CD8-positive, alpha-beta memory T cell (primary cell): ENCODE data around the gene PCIF1. TPM values are rescaled to one million over a fixed set of nuclear protein-coding genes. Genes with fewer than 3 reads are reported as not detected.
"Not testable (repeated sequence)": the region's sequence is repeated elsewhere in the genome, so short reads cannot be mapped to it uniquely, and the experiment has no call there.

ENCODE experiments used
- CTCF ChIA-PET: fragments of 350-600 bp; sonication (Branson Sonifier 250); formaldehyde crosslinking; loops from one replicate; lab custom pipeline; 2021; ENCODE audit warnings: antibody characterized with exemption; lab: Charles Lee
- POLR2A ChIA-PET: fragments of 350-600 bp; sonication (Branson Sonifier 250); formaldehyde crosslinking; loops from one replicate; lab custom pipeline; 2021; ENCODE audit warnings: antibody characterized with exemption; lab: Charles Lee
- DNase-seq, 5 donors: peaks; one replicate each; pipeline versions ENCODE4 v3.0.0 to v3.0.0-alpha.2; 2020 to 2022; ENCODE audit warnings: mixed read lengths in 1 of 5
- H3K27ac ChIP-seq: one replicate; pipeline ENCODE4 v1.7.0; 2013; ENCODE audit warnings: low read depth, mild to moderate bottlenecking, low read length, moderate library complexity
- H3K27me3 ChIP-seq: 2 replicates; pipeline ENCODE4 v1.7.0; 2013; ENCODE audit warnings: low read length, mild to moderate bottlenecking; ENCODE audit not compliant: insufficient read depth, poor library complexity, severe bottlenecking
- H3K36me3 ChIP-seq: 2 replicates; pipeline ENCODE4 v1.7.0; 2013; ENCODE audit warnings: mild to moderate bottlenecking, low read length, moderate library complexity; ENCODE audit not compliant: insufficient read depth
- H3K4me1 ChIP-seq: 2 replicates; pipeline ENCODE4 v1.7.0; 2013; ENCODE audit warnings: mild to moderate bottlenecking, low read length, moderate library complexity; ENCODE audit not compliant: insufficient read depth
- H3K4me3 ChIP-seq: 2 replicates; pipeline ENCODE4 v1.7.0; 2013; ENCODE audit warnings: mild to moderate bottlenecking, low read length
- H3K9me3 ChIP-seq: 2 replicates; pipeline ENCODE4 v1.7.0; 2013; ENCODE audit warnings: mild to moderate bottlenecking, low read length
- H3K27ac Mint-ChIP-seq, 8 donors: one replicate each; pipeline ENCODE4 v1.8.0; 2020 to 2021; ENCODE audit warnings: mixed read lengths in 8 of 8, mild to moderate bottlenecking in 6 of 8, inconsistent platforms in 3 of 8, moderate library complexity in 3 of 8
- H3K27me3 Mint-ChIP-seq, 2 donors: one replicate each; pipeline ENCODE4 v1.8.0; 2020 to 2021; ENCODE audit warnings: mixed read lengths in 2 of 2, mild to moderate bottlenecking in 1 of 2, moderate library complexity in 1 of 2
- H3K36me3 Mint-ChIP-seq, 3 donors: one replicate each; pipeline ENCODE4 v1.8.0; 2020 to 2021; ENCODE audit warnings: mixed read lengths in 3 of 3, inconsistent platforms in 1 of 3, mild to moderate bottlenecking in 1 of 3
- H3K4me1 Mint-ChIP-seq, 3 donors: one replicate each; pipeline ENCODE4 v1.8.0; 2020 to 2021; ENCODE audit warnings: mixed read lengths in 3 of 3, inconsistent platforms in 1 of 3, mild to moderate bottlenecking in 1 of 3
- H3K4me3 Mint-ChIP-seq, 7 donors: one replicate each; pipeline ENCODE4 v1.8.0; 2020 to 2021; ENCODE audit warnings: mixed read lengths in 7 of 7, mild to moderate bottlenecking in 6 of 7, moderate library complexity in 4 of 7, inconsistent platforms in 2 of 7
- H3K9me3 Mint-ChIP-seq, 5 donors: one replicate each; pipeline ENCODE4 v1.8.0; 2020 to 2022; ENCODE audit warnings: mixed read lengths in 5 of 5, mild to moderate bottlenecking in 3 of 5, moderate library complexity in 2 of 5, inconsistent platforms in 1 of 5
- polyA plus RNA-seq: library from polyadenylated mRNA; unstranded; fragments of 300-500 nt; fragmentation: Illumina TruSeq; gene quantifications from one replicate; pipeline ENCODE4 v1.2.3, GENCODE V29; 2021
- total RNA-seq, 2 experiments: library from RNA; stranded (reverse); gene quantifications; one replicate each; pipeline ENCODE4 v1.2.3, GENCODE V29; 2021

Gene PCIF1
- total and polyA plus RNA-seq, 3 experiments from 2014 or later, result 33.6 to 88.0 (median 34.1) TPM

DNA sequence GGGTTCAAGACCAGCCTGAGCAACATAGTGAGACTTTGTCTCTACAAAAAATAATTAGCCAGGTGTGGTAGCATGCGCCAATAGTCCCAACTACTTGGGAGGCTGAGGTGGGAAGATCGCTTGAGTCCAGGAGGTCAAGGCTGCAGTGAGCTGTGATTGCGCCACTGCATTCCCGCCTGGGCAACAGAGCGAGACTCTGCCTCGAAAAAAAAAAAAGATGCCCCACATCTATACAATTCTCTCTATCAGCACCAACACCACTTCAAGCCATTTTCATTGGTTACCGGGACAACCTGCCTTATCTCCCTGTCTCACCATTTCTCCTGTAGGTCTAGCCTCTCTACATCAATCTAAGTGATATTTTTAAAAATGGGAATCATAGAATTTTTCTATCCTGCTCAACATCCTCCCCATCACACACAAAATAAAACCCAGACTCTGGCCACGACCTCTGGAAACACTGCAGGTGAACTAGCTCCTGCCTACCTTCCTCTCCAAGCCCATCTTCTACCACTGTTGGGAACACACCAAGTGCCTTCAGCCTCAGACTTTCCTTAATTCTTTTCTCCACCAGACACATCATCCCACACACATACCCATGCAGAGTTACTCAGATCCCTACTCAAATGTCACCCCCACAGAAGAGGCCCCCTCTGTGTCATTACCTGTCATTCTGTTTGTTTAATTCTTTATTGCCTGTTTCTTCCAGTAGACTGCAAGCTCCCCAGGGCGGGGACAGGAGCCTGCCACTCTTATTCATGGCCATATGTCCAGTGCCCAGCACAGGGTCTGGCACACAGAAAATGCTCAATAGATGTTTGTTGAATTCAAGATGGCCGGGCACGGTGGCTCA lies 12.9 kb upstream of the PCIF1 start:
- Mint-ChIP-seq H3K27ac (peak overlapping the region in 1 of 8 donors; percentile 33), H3K27me3 (peaks cover 10 to 29% of the 10 kb centered on the region in 2 donors), H3K4me1 (no peaks in the 10 kb centered on the region), H3K36me3 (peaks cover 0 to 3% (median 0%) of the 10 kb centered on the region in 3 donors), H3K9me3 (no peaks in the 10 kb centered on the region), H3K4me3 (no peak overlapping the region)
- Histone ChIP-seq H3K27ac (no peak overlapping the region), H3K36me3 (no peaks in the 10 kb centered on the region), H3K4me3 (no peak overlapping the region), H3K9me3 (no peaks in the 10 kb centered on the region), H3K4me1 (no peaks in the 10 kb centered on the region), H3K27me3 (no peaks in the 10 kb centered on the region)
- ChIA-PET POLR2A (interaction anchor here (0.7 to 3.2 kb wide), 2 partner anchors 12 to 13 kb away, joined by 3 to 11 read pairs; partner anchors contain the start of gene PCIF1), CTCF (interaction anchor here (0.9 to 1.0 kb wide), 2 partner anchors 9 to 13 kb away, joined by 3 to 4 read pairs; partner anchors contain the start of genes PCIF1 and PLTP)
- DNase-seq, result no peak

DNA sequence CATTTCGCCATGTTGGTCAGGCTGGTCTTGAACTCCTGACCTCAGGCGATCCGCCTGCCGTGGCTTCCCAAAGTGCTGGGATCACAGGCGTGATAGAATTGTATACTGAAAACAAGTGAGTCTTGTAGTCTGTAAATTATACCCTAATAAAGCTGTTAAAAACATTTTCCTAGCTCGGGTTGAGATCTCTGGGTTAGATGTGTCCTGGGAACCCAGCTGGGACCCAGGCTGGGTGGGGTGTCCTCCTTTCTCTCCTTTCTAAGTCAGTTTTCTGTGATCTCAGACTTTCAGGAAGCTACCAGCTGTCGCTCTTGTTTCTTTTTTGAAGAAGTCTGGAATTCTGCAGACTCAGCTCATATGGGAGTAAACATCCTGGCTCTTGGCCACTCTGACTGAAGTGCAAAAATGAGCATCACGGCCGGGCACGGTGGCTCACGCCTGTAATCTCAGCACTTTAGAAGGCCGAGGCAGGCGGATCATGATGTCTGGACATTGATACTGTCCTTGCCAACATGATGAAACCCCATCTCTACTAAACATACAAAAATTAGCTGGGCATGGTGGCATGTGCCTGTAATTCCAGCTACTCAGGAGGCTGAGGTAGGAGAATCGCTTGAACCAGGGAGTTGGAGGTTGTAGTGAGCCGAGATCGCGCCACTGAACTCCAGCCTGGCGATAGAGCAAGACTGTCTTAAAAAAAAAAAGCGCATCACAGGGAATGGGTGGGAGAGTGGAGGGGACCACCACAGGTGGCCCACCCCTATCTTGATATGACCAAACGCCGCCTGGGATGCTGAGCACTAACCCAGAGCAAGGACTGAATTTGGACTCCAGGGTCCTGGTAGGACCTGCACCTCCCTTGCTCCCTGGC lies 9.9 kb upstream of the PCIF1 start:
- POLR2A ChIA-PET, result interaction anchor here (3.2 kb wide), 1 partner anchor 10 kb away, joined by 11 read pairs; the partner anchor contains the start of gene PCIF1
- H3K27me3 Mint-ChIP-seq, result peaks cover 10 to 17% of the 10 kb centered on the region in 2 donors

DNA sequence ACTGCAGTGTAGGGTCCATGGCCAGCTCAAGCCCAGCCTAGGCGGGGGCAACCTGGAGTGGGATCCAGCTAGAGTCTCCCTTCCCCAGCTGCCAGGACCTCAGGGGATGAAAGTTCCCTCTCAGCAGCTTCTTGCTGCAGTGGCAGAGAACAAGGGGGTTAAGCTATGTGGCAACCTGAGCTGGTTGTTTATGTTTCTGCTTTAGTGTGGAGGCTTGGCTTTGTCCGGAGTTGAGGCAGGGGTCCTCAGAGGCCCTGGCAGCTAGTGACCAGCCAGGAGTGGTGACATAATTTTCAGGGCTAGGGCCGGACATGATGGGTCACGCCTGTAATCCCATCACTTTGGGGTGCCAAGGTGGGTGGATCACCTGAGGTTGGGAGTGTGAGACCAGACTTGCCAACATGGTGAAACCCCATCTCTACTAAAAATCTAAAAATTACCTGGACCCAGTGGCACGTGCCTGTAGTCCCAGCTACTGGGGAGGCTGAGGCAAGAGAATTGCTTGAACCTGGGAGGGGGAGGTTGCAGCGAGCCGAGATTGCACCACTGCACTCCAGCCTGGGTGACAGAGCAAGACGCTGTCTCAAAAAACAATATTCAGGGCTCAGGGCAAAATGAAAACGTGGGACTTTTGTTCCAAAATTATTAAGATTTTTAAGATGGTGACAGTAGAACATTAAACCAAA lies 8.5 kb upstream of the PCIF1 start:
- ChIA-PET CTCF (interaction anchor here (0.9 to 1.0 kb wide), 2 partner anchors 8 to 61 kb away, joined by 3 to 4 read pairs; no protein-coding TSS in a partner anchor), POLR2A (interaction anchor here (0.7 kb wide), 1 partner anchor 9 kb away, joined by 3 read pairs; no protein-coding TSS in a partner anchor)
- Histone ChIP-seq H3K4me1 (no peaks in the 10 kb centered on the region), H3K9me3 (no peaks in the 10 kb centered on the region), H3K27ac (no peak overlapping the region), H3K4me3 (no peak overlapping the region), H3K27me3 (no peaks in the 10 kb centered on the region), H3K36me3 (no peaks in the 10 kb centered on the region)
- Mint-ChIP-seq H3K27me3 (peaks cover 5 to 9% of the 10 kb centered on the region in 2 donors), H3K4me3 (no peak overlapping the region), H3K36me3 (peaks cover 0 to 3% (median 0%) of the 10 kb centered on the region in 3 donors), H3K9me3 (no peaks in the 10 kb centered on the region), H3K4me1 (peaks cover 0 to 8% (median 0%) of the 10 kb centered on the region in 3 donors), H3K27ac (no peak overlapping the region)
- no peak for DNase-seq

More for the DNA sequence above, 9.9 kb upstream of the PCIF1 start:
- CTCF ChIA-PET, result interaction anchor here (1.2 to 1.7 kb wide), 3 partner anchors 34 to 89 kb away, joined by 3 to 5 read pairs (median 3); no protein-coding TSS in a partner anchor
- Mint-ChIP-seq H3K4me1 (peaks cover 0 to 8% (median 0%) of the 10 kb centered on the region in 3 donors), H3K9me3 (no peaks in the 10 kb centered on the region), H3K27ac (no peak overlapping the region), H3K4me3 (no peak overlapping the region), H3K36me3 (peaks cover 0 to 3% (median 0%) of the 10 kb centered on the region in 3 donors)
- no peak for DNase-seq
- H3K4me3 ChIP-seq, result no peak overlapping the region
- H3K36me3 ChIP-seq, result no peaks in the 10 kb centered on the region
- no peaks in the 10 kb centered on the region for H3K4me1 ChIP-seq
- H3K9me3 ChIP-seq, result no peaks in the 10 kb centered on the region
- H3K27me3 ChIP-seq, result no peaks in the 10 kb centered on the region
- no peak overlapping the region for H3K27ac ChIP-seq

GRCh38 chr20:45926731-45927070 lies 7.8 kb upstream of the PCIF1 start:
- CTCF ChIA-PET, result interaction anchor here (0.9 kb wide), 1 partner anchor 60 kb away, joined by 3 read pairs; no protein-coding TSS in a partner anchor

GRCh38 chr20:45927071-45927878 lies 7.2 kb upstream of the PCIF1 start:
- H3K4me1 ChIP-seq, result no peaks in the 10 kb centered on the region
- H3K9me3 ChIP-seq, result no peaks in the 10 kb centered on the region
- no peak overlapping the region for H3K27ac ChIP-seq
- no peaks in the 10 kb centered on the region for H3K27me3 ChIP-seq
- no peaks in the 10 kb centered on the region for H3K36me3 ChIP-seq
- no peaks in the 10 kb centered on the region for H3K36me3 Mint-ChIP-seq
- H3K27me3 Mint-ChIP-seq, result peaks cover 0 to 4% of the 10 kb centered on the region in 2 donors
- DNase-seq, result no peak
- H3K9me3 Mint-ChIP-seq, result no peaks in the 10 kb centered on the region
- POLR2A ChIA-PET, result interaction anchor here (0.9 kb wide), 1 partner anchor 12 kb away, joined by 3 read pairs; no protein-coding TSS in a partner anchor
- CTCF ChIA-PET, result interaction anchor here (1.0 to 1.2 kb wide), 2 partner anchors 8 to 23 kb away, joined by 3 to 4 read pairs; no protein-coding TSS in a partner anchor
- H3K4me3 Mint-ChIP-seq, result peak overlapping the region in 1 of 7 donors; percentile 55
- peak overlapping the region in 2 of 8 donors; percentile 18 to 36 for H3K27ac Mint-ChIP-seq
- H3K4me3 ChIP-seq, result no peak overlapping the region
- peaks cover 0 to 8% (median 0%) of the 10 kb centered on the region in 3 donors for H3K4me1 Mint-ChIP-seq

More at GRCh38 chr20:45926731-45927070, 7.8 kb upstream of the PCIF1 start:
- Mint-ChIP-seq H3K4me3 (no peak overlapping the region), H3K27ac (no peak overlapping the region), H3K4me1 (peaks cover 0 to 8% (median 0%) of the 10 kb centered on the region in 3 donors), H3K36me3 (no peaks in the 10 kb centered on the region), H3K27me3 (peaks cover 2 to 4% of the 10 kb centered on the region in 2 donors), H3K9me3 (no peaks in the 10 kb centered on the region)
- H3K36me3 ChIP-seq, result no peaks in the 10 kb centered on the region
- H3K4me3 ChIP-seq, result no peak overlapping the region
- no peak overlapping the region for H3K27ac ChIP-seq
- no peaks in the 10 kb centered on the region for H3K27me3 ChIP-seq
- no peaks in the 10 kb centered on the region for H3K4me1 ChIP-seq
- no peaks in the 10 kb centered on the region for H3K9me3 ChIP-seq
- DNase-seq, result no peak
- POLR2A ChIA-PET, result no interaction called here

DNA sequence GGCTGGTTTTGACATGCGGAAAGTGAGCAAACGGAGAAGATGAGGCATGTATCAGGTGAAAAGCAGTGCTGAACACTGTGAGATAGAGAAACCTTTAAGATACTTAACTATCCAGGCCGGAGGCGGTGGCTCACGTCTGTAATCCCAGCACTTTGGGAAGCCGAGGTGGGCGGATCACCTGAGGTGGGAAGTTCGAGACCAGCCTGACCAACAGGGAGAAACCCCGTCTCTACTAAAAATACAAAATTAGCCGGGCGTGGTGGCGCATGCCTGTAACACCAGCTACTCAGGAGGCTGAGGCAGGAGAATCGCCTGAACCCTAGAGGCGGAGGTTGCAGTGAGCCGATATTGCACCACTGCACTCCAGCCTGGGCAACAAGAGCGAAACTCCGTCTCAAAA lies 2.8 kb upstream of the PCIF1 start:
- H3K9me3 ChIP-seq, H3K27ac ChIP-seq, H3K4me3 ChIP-seq, H3K27me3 ChIP-seq, H3K27me3 Mint-ChIP-seq, H3K27ac Mint-ChIP-seq, H3K9me3 Mint-ChIP-seq, DNase-seq, H3K4me1 ChIP-seq, H3K36me3 ChIP-seq: not testable (repeated sequence)
- peaks cover 0 to 18% (median 0%) of the 10 kb centered on the region in 3 donors for H3K36me3 Mint-ChIP-seq
- CTCF ChIA-PET, result interaction anchor here (0.7 to 1.6 kb wide), 3 partner anchors 38 to 82 kb away, joined by 3 to 7 read pairs (median 3); no protein-coding TSS in a partner anchor
- peaks cover 11 to 26% (median 11%) of the 10 kb centered on the region in 3 donors for H3K4me1 Mint-ChIP-seq
- H3K4me3 Mint-ChIP-seq, result peak overlapping the region in 2 of 7 donors; percentile 85 to 90
- POLR2A ChIA-PET, result interaction anchor here (0.7 kb wide), 1 partner anchor 18 kb away, joined by 6 read pairs; no protein-coding TSS in a partner anchor
